Testis (tissue), 3 donors: ENCODE results near the gene MBP. TPM values are rescaled to one million over a fixed set of nuclear protein-coding genes. Genes with fewer than 3 reads are reported as not detected.

Experiments used
- DNase-seq: peaks from one replicate; pipeline ENCODE4 v3.0.0-alpha.2; 2019
- H3K27ac ChIP-seq, 2 donors: fragments of 200-600 bp; sonication (generic); one replicate each; pipeline ENCODE4 v1.5.1; 2019
- H3K27me3 ChIP-seq: fragments of 200-600 bp; sonication (generic); one replicate; pipeline ENCODE4 v1.5.1; 2019
- H3K36me3 ChIP-seq: fragments of 200-600 bp; sonication (generic); one replicate; pipeline ENCODE4 v1.5.1; 2017; ENCODE audit warnings: low read depth; ENCODE audit errors: missing control alignments
- H3K4me1 ChIP-seq: fragments of 200-600 bp; sonication (generic); one replicate; pipeline ENCODE4 v1.5.1; 2019
- H3K4me3 ChIP-seq, 2 donors: fragments of 200-600 bp; sonication (generic); one replicate each; pipeline ENCODE4 v1.5.1; 2017 to 2019
- H3K9me3 ChIP-seq: fragments of 200-600 bp; sonication (generic); one replicate; pipeline ENCODE4 v1.5.1; 2017
- POLR2A ChIP-seq: fragments of 450-650 bp; IDR thresholded peaks from one replicate; pipeline ENCODE4 v1.6.1; 2017; ENCODE audit warnings: antibody characterized with exemption, mild to moderate bottlenecking, moderate library complexity
- WGBS, 2 donors: methylation state at CpG; one replicate each; pipeline ENCODE4 v1.1.5; 2018; 5-methylcytosine and 5-hydroxymethylcytosine counted together
- intact Hi-C: fragments of 100-400 bp; cut with DNase I; formaldehyde crosslinking; loops from one replicate; pipeline ENCODE4 v1.15.1; 2023; ENCODE audit warnings: low total_unique reads
- polyA plus RNA-seq: library from polyadenylated mRNA; stranded (reverse); fragments of 350-450 nt; fragmentation: Illumina TruSeq; extraction: RNeasy Lipid Tissue Mini Kit (QIAGEN cat#74804); gene quantifications from one replicate; pipeline ENCODE4 v1.2.3, GENCODE V29; 2014; ENCODE audit warnings: low read depth, low replicate concordance; ENCODE audit not compliant: insufficient read depth
- total RNA-seq, 2 donors: library from RNA; depleted of rRNA; stranded (reverse); fragments of >200 nt; gene quantifications; one replicate each; pipeline ENCODE4 v1.2.3, GENCODE V29; 2016
- TF ChIP-seq, protein P1 (sequence below), 3 experiments: fragments of 450-650 bp in 2 of 3; fragments of 200-600 bp in 1 of 3; sonication (generic) in 1 of 3; IDR thresholded peaks; one replicate each; pipeline ENCODE4 v1.5.1; 2016 to 2019; ENCODE audit warnings: antibody characterized with exemption in 3 of 3, mild to moderate bottlenecking in 2 of 3, moderate library complexity in 1 of 3

MBP gene
- total and polyA plus RNA-seq, 3 donors from 2014 or later = 15.4 to 20.3 (median 16.7) TPM

DNA sequence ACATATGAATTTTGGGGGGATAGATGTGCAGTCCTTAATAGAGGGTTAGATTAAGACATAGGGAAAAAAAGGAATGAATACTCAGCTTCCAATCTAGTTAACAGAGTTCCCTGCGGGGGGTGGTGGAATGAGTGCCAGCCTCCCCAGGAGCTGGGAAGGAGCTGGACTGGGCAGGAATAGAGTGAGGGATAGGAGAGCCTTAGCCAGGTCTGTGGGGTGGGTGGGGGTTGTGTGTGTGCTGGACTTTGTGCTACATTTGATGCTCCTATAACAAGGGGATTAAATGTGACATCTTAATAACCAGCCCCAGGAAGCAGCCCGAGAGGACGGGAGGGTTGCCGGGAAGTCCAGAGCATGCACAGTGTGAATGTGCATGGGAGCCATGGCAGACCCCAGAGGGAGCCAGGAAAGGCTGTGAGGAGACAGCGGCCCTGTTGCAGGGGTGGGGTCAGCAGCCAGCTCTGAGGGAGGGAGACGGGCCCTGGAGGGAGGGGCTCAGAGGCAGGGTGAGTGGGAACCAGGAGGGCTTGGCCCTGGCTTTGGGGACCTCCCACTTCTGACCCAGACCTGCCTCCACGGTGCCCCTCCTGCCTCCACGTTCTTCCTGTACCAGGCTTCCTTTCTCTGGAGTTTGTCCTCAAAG, 3.6 kb upstream of the MBP start:
- Histone ChIP-seq H3K36me3 (no peaks in the 10 kb centered on the region), H3K4me1 (peaks cover 21% of the 10 kb centered on the region), H3K27me3 (no peaks in the 10 kb centered on the region), H3K4me3 (no peak overlapping the region), H3K9me3 (no peaks in the 10 kb centered on the region), H3K27ac (no peak overlapping the region)
- intact Hi-C loops = no loop called here
- DNase-seq = no peak
- 86% methylated on average over 8 of the region's 8 CpGs for WGBS, 2 donors
- no peak for TF ChIP-seq POLR2A
- TF ChIP-seq, protein P1, sequence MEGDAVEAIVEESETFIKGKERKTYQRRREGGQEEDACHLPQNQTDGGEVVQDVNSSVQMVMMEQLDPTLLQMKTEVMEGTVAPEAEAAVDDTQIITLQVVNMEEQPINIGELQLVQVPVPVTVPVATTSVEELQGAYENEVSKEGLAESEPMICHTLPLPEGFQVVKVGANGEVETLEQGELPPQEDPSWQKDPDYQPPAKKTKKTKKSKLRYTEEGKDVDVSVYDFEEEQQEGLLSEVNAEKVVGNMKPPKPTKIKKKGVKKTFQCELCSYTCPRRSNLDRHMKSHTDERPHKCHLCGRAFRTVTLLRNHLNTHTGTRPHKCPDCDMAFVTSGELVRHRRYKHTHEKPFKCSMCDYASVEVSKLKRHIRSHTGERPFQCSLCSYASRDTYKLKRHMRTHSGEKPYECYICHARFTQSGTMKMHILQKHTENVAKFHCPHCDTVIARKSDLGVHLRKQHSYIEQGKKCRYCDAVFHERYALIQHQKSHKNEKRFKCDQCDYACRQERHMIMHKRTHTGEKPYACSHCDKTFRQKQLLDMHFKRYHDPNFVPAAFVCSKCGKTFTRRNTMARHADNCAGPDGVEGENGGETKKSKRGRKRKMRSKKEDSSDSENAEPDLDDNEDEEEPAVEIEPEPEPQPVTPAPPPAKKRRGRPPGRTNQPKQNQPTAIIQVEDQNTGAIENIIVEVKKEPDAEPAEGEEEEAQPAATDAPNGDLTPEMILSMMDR (IDR thresholded peaks at IDR 0.05) = no peak

DNA sequence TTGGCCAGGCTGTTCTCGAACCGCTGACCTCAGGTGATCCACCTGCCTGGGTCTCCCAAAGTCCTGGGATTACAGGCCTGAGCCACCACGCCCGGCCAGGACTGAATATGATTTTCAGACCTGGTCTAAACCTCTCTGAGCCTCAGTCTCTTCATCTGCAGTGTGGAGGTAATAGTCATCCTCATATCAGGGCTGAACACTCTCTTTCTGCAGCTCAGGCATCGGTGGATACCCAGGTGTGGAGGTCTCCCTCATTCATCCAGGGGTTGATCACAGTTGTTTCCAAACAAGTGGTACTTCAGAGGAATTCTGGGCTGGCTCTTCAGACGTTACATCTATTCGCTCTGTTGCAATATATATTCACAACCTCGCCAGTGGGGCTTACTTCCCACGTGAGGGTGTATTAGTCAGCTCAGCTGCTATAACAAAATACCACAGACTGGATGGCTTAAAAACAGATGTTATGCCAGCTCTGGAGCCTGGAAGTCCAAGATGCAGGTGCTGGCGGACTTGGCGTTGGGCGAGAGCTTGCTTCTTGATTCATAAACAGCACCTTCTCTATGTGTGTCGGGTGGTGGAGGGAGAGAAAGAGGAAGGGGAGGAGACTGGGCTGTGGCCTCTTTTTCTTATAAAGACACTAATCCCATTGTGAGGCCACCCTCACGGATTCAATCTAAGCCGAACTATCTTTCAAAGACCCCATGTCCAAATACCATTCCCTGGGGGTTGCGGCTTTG, 2.9 kb upstream of the MBP start:
- intact Hi-C loops = no loop called here
- no peaks in the 10 kb centered on the region for H3K36me3 ChIP-seq
- no peaks in the 10 kb centered on the region for H3K27me3 ChIP-seq
- H3K9me3 ChIP-seq = no peaks in the 10 kb centered on the region
- H3K4me1 ChIP-seq = peaks cover 21% of the 10 kb centered on the region
- no peak overlapping the region for H3K4me3 ChIP-seq
- WGBS, 2 donors = 89 to 90% methylated on average over 15 to 16 of the region's 16 CpGs
- TF ChIP-seq, protein P1 (IDR thresholded peaks at IDR 0.05) = no peak
- no peak for TF ChIP-seq POLR2A
- H3K27ac ChIP-seq = no peak overlapping the region
- DNase-seq = no peak

DNA sequence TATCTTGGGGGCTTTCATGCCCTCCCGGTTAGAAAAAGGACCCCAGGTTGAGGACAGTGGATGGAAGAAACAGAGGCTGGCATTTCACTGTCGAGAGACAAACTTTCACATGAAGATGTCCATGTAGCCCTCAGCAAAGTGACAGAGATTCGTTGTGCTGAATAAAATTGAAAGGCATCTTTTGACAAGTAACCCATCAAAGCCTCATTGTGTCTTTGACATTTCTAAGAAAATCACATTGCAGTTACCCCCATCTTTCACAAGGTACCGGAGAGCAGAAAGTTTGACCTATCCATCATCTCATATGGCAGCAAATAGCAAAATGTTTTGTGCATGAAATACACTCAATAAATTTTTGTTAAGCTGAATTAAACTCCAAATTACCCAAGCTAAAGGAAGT, 2.0 kb upstream of the MBP start:
- no peaks in the 10 kb centered on the region for H3K27me3 ChIP-seq
- TF ChIP-seq, protein P1 (IDR thresholded peaks at IDR 0.05) = no peak
- no peak for TF ChIP-seq POLR2A
- H3K4me1 ChIP-seq = peaks cover 21% of the 10 kb centered on the region
- intact Hi-C loops = no loop called here
- 81 to 82% methylated on average over 4 of the region's 4 CpGs for WGBS, 2 donors
- DNase-seq = no peak
- peak overlapping the region in 1 of 2 donors; percentile 92 for H3K27ac ChIP-seq
- H3K4me3 ChIP-seq = no peak overlapping the region
- no peaks in the 10 kb centered on the region for H3K9me3 ChIP-seq
- no peaks in the 10 kb centered on the region for H3K36me3 ChIP-seq

DNA sequence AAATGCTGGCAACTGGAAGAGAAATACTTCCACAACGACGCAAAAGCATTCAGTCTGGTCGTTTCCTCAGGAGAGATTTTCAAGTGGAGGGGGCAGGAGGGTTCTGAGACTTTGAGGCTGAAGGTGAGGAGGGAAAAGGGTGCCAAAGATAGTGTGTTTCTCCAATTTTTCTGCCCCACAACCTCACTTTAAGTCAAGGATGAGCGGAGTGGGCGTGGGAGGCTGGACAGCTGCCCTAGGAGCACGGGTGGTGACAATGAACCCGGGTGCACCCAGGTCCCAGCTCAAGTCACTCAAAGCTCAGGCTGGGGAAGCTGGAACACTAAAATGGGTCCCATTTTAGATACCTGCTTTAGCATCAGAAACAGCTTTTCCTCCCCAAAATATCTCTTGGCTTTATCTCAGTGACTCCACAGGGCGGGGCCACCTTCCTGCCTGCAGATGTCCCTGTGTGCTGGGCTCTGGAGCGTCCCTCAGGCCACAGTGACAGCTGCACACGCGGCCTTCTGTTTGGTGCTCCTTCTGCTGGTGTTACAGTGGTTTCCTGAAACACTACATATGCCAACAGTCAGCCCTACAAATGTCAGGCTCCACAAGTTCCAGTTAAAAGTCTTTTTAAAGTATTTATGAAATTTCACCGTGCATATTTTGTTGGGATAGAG, 1.4 kb upstream of the MBP start:
- H3K4me3 ChIP-seq = no peak overlapping the region
- peak overlapping the region; percentile 26 to 92 for H3K27ac ChIP-seq
- H3K27me3 ChIP-seq = no peaks in the 10 kb centered on the region
- no peaks in the 10 kb centered on the region for H3K9me3 ChIP-seq
- intact Hi-C loops = no loop called here
- peaks cover 21% of the 10 kb centered on the region for H3K4me1 ChIP-seq
- WGBS, 2 donors = 25 to 30% methylated on average over 11 to 12 of the region's 12 CpGs
- TF ChIP-seq POLR2A = no peak
- TF ChIP-seq, protein P1 (IDR thresholded peaks at IDR 0.05) = peak in 1 of 3 experiments; percentile 8
- no peaks in the 10 kb centered on the region for H3K36me3 ChIP-seq
- DNase-seq = peak; percentile 76
